ENCODE data around the gene CHODL. TPM values are rescaled to one million over a fixed set of nuclear protein-coding genes. Genes with fewer than 3 reads are reported as not detected.

Gene CHODL
- polyA plus RNA-seq, 1 of the 3 experiments (the other 2 are of a cell fraction): not detected

DNA sequence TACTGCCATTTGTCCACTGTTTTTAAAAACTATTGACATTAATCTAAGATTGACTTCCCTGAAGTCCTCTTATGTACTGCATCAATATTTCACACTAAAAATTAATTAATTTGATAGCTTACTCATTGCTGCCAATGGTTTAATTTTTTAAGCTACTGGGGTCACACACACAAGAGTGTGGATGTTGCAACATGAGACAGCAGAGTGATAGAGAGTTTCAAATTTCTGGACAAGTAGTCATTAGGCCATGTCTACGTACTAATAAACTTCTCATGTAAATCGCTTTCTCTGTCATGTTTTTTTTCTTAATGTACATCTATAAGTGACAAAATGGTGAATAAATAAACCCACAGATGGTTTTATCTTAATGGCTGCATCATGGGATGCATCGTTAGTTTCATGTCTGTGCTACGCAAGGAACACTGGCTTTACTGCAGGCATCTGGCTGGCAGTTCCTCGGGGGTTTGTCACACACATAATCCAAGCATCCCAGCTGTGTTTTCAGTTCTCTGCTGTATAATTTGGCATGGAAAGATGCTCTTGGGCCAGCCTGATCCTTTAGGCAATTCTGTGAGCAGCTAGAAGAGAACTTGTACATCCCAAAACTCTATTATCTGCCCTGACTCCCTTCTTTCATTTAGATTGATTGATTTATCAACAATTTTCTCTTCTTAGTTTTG, 16.4 kb upstream of the CHODL start:
- WGBS (ENCODE audit: low lambda C conversion rate): 4% methylated on average over 5 of the region's 5 CpGs

DNA sequence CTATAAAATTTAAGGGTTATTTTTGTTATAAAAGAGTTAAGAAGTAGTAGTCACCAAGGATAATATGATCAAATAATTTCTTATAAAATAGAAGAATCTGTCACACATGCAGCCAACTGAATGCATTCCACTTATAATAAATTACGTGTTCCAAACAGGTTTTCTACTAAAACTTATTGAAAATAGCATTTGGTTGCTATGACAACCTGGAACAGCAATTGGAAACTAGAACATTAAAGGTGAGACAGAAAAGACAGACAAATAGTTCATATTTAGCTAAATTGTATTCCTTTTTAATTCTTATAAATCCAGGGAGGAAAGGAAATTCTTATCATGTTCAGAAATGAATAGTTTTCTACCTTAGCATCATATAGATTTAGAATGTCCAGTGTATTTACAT, 9.1 kb upstream of the CHODL start:
- H3K36me3 ChIP-seq (replicated peaks in 1 of 2; ENCODE audit: control insufficient read depth in 1 of 2, insufficient read depth in 2 of 2, low read length in 1 of 2): no peaks in the 10 kb centered on the region
- H3K4me3 ChIP-seq (ENCODE audit: low read depth in 2 of 2, low read length in 1 of 2): no peak overlapping the region
- no peak overlapping the region for H3K4me2 ChIP-seq
- no peaks in the 10 kb centered on the region for H3K4me1 ChIP-seq (ENCODE audit: control insufficient read depth in 1 of 2, insufficient read depth in 2 of 2, low read depth in 1 of 2, low read length in 1 of 2)
- H3K9me2 ChIP-seq: no peaks in the 10 kb centered on the region
- H3K79me2 ChIP-seq (ENCODE audit: insufficient read depth): no peaks in the 10 kb centered on the region
- no peaks in the 10 kb centered on the region for H3F3A ChIP-seq (replicated peaks; ENCODE audit: insufficient read depth)
- no peaks in the 10 kb centered on the region for H4K20me1 ChIP-seq (ENCODE audit: insufficient read depth)
- ChIA-PET CTCF (no interaction called here), POLR2A (no interaction called here)
- DNase-seq: no peak
- no peaks in the 10 kb centered on the region for H3K27me3 ChIP-seq (ENCODE audit: insufficient read depth)
- WGBS (ENCODE audit: low lambda C conversion rate): 5% methylated on average over 1 of the region's 1 CpG
- no peak overlapping the region for H3K9ac ChIP-seq
- H3K27ac ChIP-seq (ENCODE audit: low read depth in 2 of 2, low read length in 1 of 2): no peak overlapping the region
- no peaks in the 10 kb centered on the region for H3K9me3 ChIP-seq
- TF ChIP-seq TEAD4 (IDR thresholded peaks at IDR 0.05; ENCODE audit: borderline replicate concordance, insufficient read depth) (no peak), NFIC (IDR thresholded peaks at IDR 0.05; ENCODE audit: borderline replicate concordance) (no peak), TCF12 (IDR thresholded peaks at IDR 0.05) (no peak), SIN3A (IDR thresholded peaks at IDR 0.05; ENCODE audit: borderline replicate concordance, low read depth, low read length) (no peak), SMC3 (IDR thresholded peaks at IDR 0.05; ENCODE audit: low read depth, low read length) (no peak), RFX5 (IDR thresholded peaks at IDR 0.05; ENCODE audit: low read length) (no peak), JUND (IDR thresholded peaks at IDR 0.05) (no peak), FOSL2 (IDR thresholded peaks at IDR 0.05; ENCODE audit: borderline replicate concordance, low read depth) (no peak), ELF1 (IDR thresholded peaks at IDR 0.05) (no peak), RXRA (IDR thresholded peaks at IDR 0.05; ENCODE audit: borderline replicate concordance, low read depth) (no peak), POLR2AphosphoS5 (IDR thresholded peaks at IDR 0.05; ENCODE audit: low read depth, low read length) (no peak)
- TF ChIP-seq, protein P1, sequence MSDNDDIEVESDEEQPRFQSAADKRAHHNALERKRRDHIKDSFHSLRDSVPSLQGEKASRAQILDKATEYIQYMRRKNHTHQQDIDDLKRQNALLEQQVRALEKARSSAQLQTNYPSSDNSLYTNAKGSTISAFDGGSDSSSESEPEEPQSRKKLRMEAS (IDR thresholded peaks at IDR 0.05; ENCODE audit: low read depth): no peak
- TF ChIP-seq, protein P2, sequence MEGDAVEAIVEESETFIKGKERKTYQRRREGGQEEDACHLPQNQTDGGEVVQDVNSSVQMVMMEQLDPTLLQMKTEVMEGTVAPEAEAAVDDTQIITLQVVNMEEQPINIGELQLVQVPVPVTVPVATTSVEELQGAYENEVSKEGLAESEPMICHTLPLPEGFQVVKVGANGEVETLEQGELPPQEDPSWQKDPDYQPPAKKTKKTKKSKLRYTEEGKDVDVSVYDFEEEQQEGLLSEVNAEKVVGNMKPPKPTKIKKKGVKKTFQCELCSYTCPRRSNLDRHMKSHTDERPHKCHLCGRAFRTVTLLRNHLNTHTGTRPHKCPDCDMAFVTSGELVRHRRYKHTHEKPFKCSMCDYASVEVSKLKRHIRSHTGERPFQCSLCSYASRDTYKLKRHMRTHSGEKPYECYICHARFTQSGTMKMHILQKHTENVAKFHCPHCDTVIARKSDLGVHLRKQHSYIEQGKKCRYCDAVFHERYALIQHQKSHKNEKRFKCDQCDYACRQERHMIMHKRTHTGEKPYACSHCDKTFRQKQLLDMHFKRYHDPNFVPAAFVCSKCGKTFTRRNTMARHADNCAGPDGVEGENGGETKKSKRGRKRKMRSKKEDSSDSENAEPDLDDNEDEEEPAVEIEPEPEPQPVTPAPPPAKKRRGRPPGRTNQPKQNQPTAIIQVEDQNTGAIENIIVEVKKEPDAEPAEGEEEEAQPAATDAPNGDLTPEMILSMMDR (IDR thresholded peaks at IDR 0.05): no peak
- no peak overlapping the region for H2AFZ ChIP-seq (ENCODE audit: low read depth)

More for the DNA sequence above, 16.4 kb upstream of the CHODL start:
- Histone ChIP-seq H2AFZ (ENCODE audit: low read depth) (no peak overlapping the region), H3K9ac (no peak overlapping the region), H3K4me2 (no peak overlapping the region), H3K4me1 (ENCODE audit: control insufficient read depth in 1 of 2, insufficient read depth in 2 of 2, low read depth in 1 of 2, low read length in 1 of 2) (no peaks in the 10 kb centered on the region), H3K9me2 (no peaks in the 10 kb centered on the region), H3F3A (replicated peaks; ENCODE audit: insufficient read depth) (no peaks in the 10 kb centered on the region), H3K9me3 (no peaks in the 10 kb centered on the region), H4K20me1 (ENCODE audit: insufficient read depth) (no peaks in the 10 kb centered on the region), H3K4me3 (ENCODE audit: low read depth in 2 of 2, low read length in 1 of 2) (no peak overlapping the region), H3K27ac (ENCODE audit: low read depth in 2 of 2, low read length in 1 of 2) (no peak overlapping the region), H3K79me2 (ENCODE audit: insufficient read depth) (no peaks in the 10 kb centered on the region), H3K36me3 (replicated peaks in 1 of 2; ENCODE audit: control insufficient read depth in 1 of 2, insufficient read depth in 2 of 2, low read length in 1 of 2) (no peaks in the 10 kb centered on the region), H3K27me3 (ENCODE audit: insufficient read depth) (no peaks in the 10 kb centered on the region)
- CTCF ChIA-PET: no interaction called here
- no peak for TF ChIP-seq TCF12 (IDR thresholded peaks at IDR 0.05)
- no peak for TF ChIP-seq JUND (IDR thresholded peaks at IDR 0.05)
- no peak for TF ChIP-seq GATA2 (CRISPR knock-in tag; IDR thresholded peaks at IDR 0.05)
- POLR2A ChIA-PET: no interaction called here
- no peak for DNase-seq
